Peyer's patch (tissue), 4 donors: ENCODE data around the gene SLAMF9.

Source experiments
- CTCF ChIP-seq, 6 experiments: fragments of 450-650 bp in 4 of 6; fragments of 200-600 bp in 2 of 6; sonication (generic) in 1 of 6; IDR thresholded peaks; one replicate each; pipeline ENCODE4 v1.5.1; 2017 to 2019; ENCODE audit warnings: antibody characterized with exemption in 6 of 6, mild to moderate bottlenecking in 3 of 6, moderate library complexity in 1 of 6
- POLR2A ChIP-seq, 2 donors: fragments of 450-650 bp; IDR thresholded peaks; one replicate each; pipeline ENCODE4 v1.5.1; 2017; ENCODE audit warnings: antibody characterized with exemption in 2 of 2, mild to moderate bottlenecking in 2 of 2, moderate library complexity in 2 of 2

- TF ChIP-seq CTCF (IDR thresholded peaks at IDR 0.05) (no peak), POLR2A (IDR thresholded peaks at IDR 0.05) (no peak)
These were observed 23.5 kb upstream of the SLAMF9 start for GRCh38 chr1:159977364-159978106.
